HepG2 (cell line): ENCODE measurements around the gene TMEM31. TPM values are rescaled to one million over a fixed set of nuclear protein-coding genes. Genes with fewer than 3 reads are reported as not detected.
A peak's percentile ranks its signal among the peaks of the same experiment; 100 is the strongest.

Experiments
- ATM ChIP-seq: fragments of 450-650 bp; IDR thresholded peaks from 2 replicates; pipeline ENCODE4 v1.7.1; 2017; ENCODE audit warnings: mild to moderate bottlenecking, borderline replicate concordance
- BRCA1 ChIP-seq: sonication (generic); formaldehyde crosslinking; IDR thresholded peaks from 2 replicates; pipeline ENCODE4 v1.4.0; 2020; ENCODE audit warnings: missing genetic modification reagents
- HOXA7 ChIP-seq: sonication (generic); formaldehyde crosslinking; IDR thresholded peaks from 2 replicates; pipeline ENCODE4 v1.8.1; 2022; ENCODE audit warnings: mild to moderate bottlenecking, missing genetic modification reagents, moderate library complexity
- IKZF4 ChIP-seq: sonication (generic); formaldehyde crosslinking; IDR thresholded peaks from 2 replicates; pipeline ENCODE4 v1.5.1; 2020; ENCODE audit warnings: borderline replicate concordance, mild to moderate bottlenecking, low read depth, missing genetic modification reagents; ENCODE audit errors: not compliant biosample characterization
- REST ChIP-seq, 2 experiments: IDR thresholded peaks; 2 replicates each; pipeline ENCODE4 v1.6.1; 2011 to 2012; ENCODE audit warnings: low read length in 2 of 2, borderline replicate concordance in 1 of 2, low read depth in 1 of 2, mild to moderate bottlenecking in 1 of 2, moderate library complexity in 1 of 2
- RFX5 ChIP-seq: IDR thresholded peaks from 2 replicates; pipeline ENCODE4 v1.6.1; 2011; ENCODE audit warnings: low read depth, low read length, improper control_type of control experiment
- RNF2 ChIP-seq: fragments of 450-650 bp; conservative IDR thresholded peaks from 2 replicates; pipeline ENCODE4 v1.6.1; 2016; ENCODE audit warnings: low read depth
- SIN3B ChIP-seq: fragments of 150-350 bp; IDR thresholded peaks from 2 replicates; pipeline ENCODE4 v1.6.1; 2014; ENCODE audit warnings: low read length
- SNRNP70 ChIP-seq: fragments of 200-400 bp; formaldehyde crosslinking; IDR thresholded peaks from 2 replicates; pipeline ENCODE4 v1.6.1; 2017; ENCODE audit warnings: mild to moderate bottlenecking, low read depth, low read length, moderate library complexity
- TAF1 ChIP-seq: sonication (generic); formaldehyde crosslinking; IDR thresholded peaks from 2 replicates; pipeline ENCODE4 v1.4.0; 2020; ENCODE audit warnings: missing genetic modification reagents
- TFAP4 ChIP-seq: sonication (generic); IDR thresholded peaks from 2 replicates; pipeline ENCODE4 v1.6.1; 2016; ENCODE audit warnings: low read depth, borderline replicate concordance
- THYN1 ChIP-seq: sonication (generic); formaldehyde crosslinking; IDR thresholded peaks from 2 replicates; pipeline ENCODE4 v1.8.1; 2023; ENCODE audit warnings: low read depth, mild to moderate bottlenecking, moderate library complexity, missing genetic modification reagents, borderline replicate concordance
- TRIM24 ChIP-seq: sonication (generic); formaldehyde crosslinking; IDR thresholded peaks from 2 replicates; pipeline ENCODE4 v1.8.0; 2022; ENCODE audit warnings: mild to moderate bottlenecking, missing genetic modification reagents
- ZNF329 ChIP-seq: sonication (generic); formaldehyde crosslinking; IDR thresholded peaks from 2 replicates; pipeline ENCODE4 v1.9.0; 2021; ENCODE audit warnings: low read depth, mild to moderate bottlenecking, missing genetic modification reagents
- ZNF335 ChIP-seq: sonication (generic); formaldehyde crosslinking; IDR thresholded peaks from 2 replicates; pipeline ENCODE4 v1.4.0; 2020; ENCODE audit warnings: missing genetic modification reagents
- ZNF337 ChIP-seq: sonication (generic); formaldehyde crosslinking; IDR thresholded peaks from 2 replicates; pipeline ENCODE4 v1.5.1; 2020; ENCODE audit warnings: missing genetic modification reagents, low read depth, mild to moderate bottlenecking, borderline replicate concordance
- ZNF33B ChIP-seq: sonication (generic); formaldehyde crosslinking; IDR thresholded peaks from 2 replicates; pipeline ENCODE4 v1.5.1; 2020; ENCODE audit warnings: mild to moderate bottlenecking, missing genetic modification reagents
- ZNF350 ChIP-seq: sonication (generic); formaldehyde crosslinking; IDR thresholded peaks from 2 replicates; pipeline ENCODE4 v1.4.0; 2020; ENCODE audit warnings: mild to moderate bottlenecking, low read depth, missing genetic modification reagents, borderline replicate concordance
- ZNF572 ChIP-seq: sonication (generic); formaldehyde crosslinking; IDR thresholded peaks from 2 replicates; pipeline ENCODE4 v1.5.1; 2020; ENCODE audit warnings: mild to moderate bottlenecking, missing genetic modification reagents
- ZNF777 ChIP-seq: sonication (generic); formaldehyde crosslinking; IDR thresholded peaks from 2 replicates; pipeline ENCODE4 v1.4.0; 2020; ENCODE audit warnings: missing genetic modification reagents
- ZNF788 ChIP-seq: sonication (generic); formaldehyde crosslinking; IDR thresholded peaks from 2 replicates; pipeline ENCODE4 v1.5.0; 2020; ENCODE audit warnings: mild to moderate bottlenecking, missing genetic modification reagents, borderline replicate concordance
- ZSCAN30 ChIP-seq: sonication (generic); formaldehyde crosslinking; IDR thresholded peaks from 2 replicates; pipeline ENCODE4 v1.5.0; 2020; ENCODE audit warnings: mild to moderate bottlenecking, missing genetic modification reagents
- polyA plus RNA-seq, 8 experiments: library from polyadenylated mRNA; depleted of rRNA in 3 of 8; stranded (reverse) in 7 of 8; unstranded in 1 of 8; fragments of >200 nt; fragmentation: Illumina TruSeq in 4 of 8; extraction: Trizol in 4 of 8; gene quantifications; 2 replicates each; pipeline versions ENCODE4 v1.2.1 to v1.2.3, GENCODE V29; 2011 to 2016; ENCODE audit warnings: low read depth in 4 of 8, missing spikeins in 1 of 8, mixed read lengths in 1 of 8; ENCODE audit not compliant: insufficient read depth in 1 of 8
- total RNA-seq, 5 experiments: library from RNA; depleted of rRNA; stranded (reverse); fragments of >200 nt; fragmentation: Illumina TruSeq; extraction: Trizol; gene quantifications; 2 replicates each; pipeline ENCODE4 v1.2.3, GENCODE V29; 2016; ENCODE audit warnings: low read depth in 1 of 5
- TF ChIP-seq, protein P1 (sequence below): sonication (generic); formaldehyde crosslinking; IDR thresholded peaks from 2 replicates; pipeline ENCODE4 v1.4.0; 2020; ENCODE audit warnings: low read depth, missing genetic modification reagents

The TMEM31 gene
- total and polyA plus RNA-seq, 2 of the 13 experiments (the other 11 are each of a cell fraction or from before 2014, with no cell fraction given) = 0.16 TPM; not detected in 1

GRCh38 chrX:103687073-103687695 is 23.5 kb upstream of the TMEM31 start (continued):
- TF ChIP-seq, protein P1, sequence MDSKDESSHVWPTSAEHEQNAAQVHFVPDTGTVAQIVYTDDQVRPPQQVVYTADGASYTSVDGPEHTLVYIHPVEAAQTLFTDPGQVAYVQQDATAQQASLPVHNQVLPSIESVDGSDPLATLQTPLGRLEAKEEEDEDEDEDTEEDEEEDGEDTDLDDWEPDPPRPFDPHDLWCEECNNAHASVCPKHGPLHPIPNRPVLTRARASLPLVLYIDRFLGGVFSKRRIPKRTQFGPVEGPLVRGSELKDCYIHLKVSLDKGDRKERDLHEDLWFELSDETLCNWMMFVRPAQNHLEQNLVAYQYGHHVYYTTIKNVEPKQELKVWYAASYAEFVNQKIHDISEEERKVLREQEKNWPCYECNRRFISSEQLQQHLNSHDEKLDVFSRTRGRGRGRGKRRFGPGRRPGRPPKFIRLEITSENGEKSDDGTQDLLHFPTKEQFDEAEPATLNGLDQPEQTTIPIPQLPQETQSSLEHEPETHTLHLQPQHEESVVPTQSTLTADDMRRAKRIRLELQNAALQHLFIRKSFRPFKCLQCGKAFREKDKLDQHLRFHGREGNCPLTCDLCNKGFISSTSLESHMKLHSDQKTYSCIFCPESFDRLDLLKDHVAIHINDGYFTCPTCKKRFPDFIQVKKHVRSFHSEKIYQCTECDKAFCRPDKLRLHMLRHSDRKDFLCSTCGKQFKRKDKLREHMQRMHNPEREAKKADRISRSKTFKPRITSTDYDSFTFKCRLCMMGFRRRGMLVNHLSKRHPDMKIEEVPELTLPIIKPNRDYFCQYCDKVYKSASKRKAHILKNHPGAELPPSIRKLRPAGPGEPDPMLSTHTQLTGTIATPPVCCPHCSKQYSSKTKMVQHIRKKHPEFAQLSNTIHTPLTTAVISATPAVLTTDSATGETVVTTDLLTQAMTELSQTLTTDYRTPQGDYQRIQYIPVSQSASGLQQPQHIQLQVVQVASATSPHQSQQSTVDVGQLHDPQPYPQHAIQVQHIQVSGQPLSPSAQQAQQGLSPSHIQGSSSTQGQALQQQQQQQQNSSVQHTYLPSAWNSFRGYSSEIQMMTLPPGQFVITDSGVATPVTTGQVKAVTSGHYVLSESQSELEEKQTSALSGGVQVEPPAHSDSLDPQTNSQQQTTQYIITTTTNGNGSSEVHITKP (CRISPR knock-in tag) = no peak
- TF ChIP-seq RNF2 = no peak
- no peak for TF ChIP-seq ATM
- 0 out of 2 replicates have a peak, but pooled peaks have one; percentile 60 for TF ChIP-seq ZSCAN30 (CRISPR knock-in tag)
- no peak for TF ChIP-seq IKZF4
- peak; percentile 55 for TF ChIP-seq TAF1 (CRISPR knock-in tag)
- no peak for TF ChIP-seq REST (IDR thresholded peaks at IDR 0.05; ENCODE audit: borderline replicate concordance in 1 of 2, low read depth in 1 of 2, low read length in 2 of 2)
- no peak for TF ChIP-seq ZNF788
- TF ChIP-seq ZNF335 (CRISPR knock-in tag) = no peak
- no peak for TF ChIP-seq HOXA7 (CRISPR knock-in tag)
- TF ChIP-seq TRIM24 (CRISPR knock-in tag) = no peak
- TF ChIP-seq ZNF777 = no peak
- TF ChIP-seq ZNF33B = no peak
- no peak for TF ChIP-seq SNRNP70
- TF ChIP-seq ZNF329 (CRISPR knock-in tag) = no peak
- peak; percentile 16; the same call in 1 of the 2 replicates for TF ChIP-seq ZNF350
- no peak for TF ChIP-seq SIN3B
- no peak for TF ChIP-seq BRCA1 (CRISPR knock-in tag)
- TF ChIP-seq ZNF337 (CRISPR knock-in tag) = no peak
- TF ChIP-seq RFX5 = no peak
- no peak for TF ChIP-seq TFAP4
- TF ChIP-seq ZNF572 (CRISPR knock-in tag) = no peak
- no peak for TF ChIP-seq THYN1 (CRISPR knock-in tag)
